GM20431 (cell line): ENCODE results near the gene DIS3L2.
"Not testable (repeated sequence)": the region's sequence is repeated elsewhere in the genome, so short reads cannot be mapped to it uniquely, and the experiment has no call there.

Source experiments
- in situ Hi-C: fragments of 300-500 bp; cut with MseI, MboI; formaldehyde crosslinking; loops from one replicate; pipeline ENCODE4 v1.15.0; 2020; ENCODE audit warnings: low sequenced_read_pairs; ENCODE audit not compliant: unreplicated experiment

Gene DIS3L2

DNA sequence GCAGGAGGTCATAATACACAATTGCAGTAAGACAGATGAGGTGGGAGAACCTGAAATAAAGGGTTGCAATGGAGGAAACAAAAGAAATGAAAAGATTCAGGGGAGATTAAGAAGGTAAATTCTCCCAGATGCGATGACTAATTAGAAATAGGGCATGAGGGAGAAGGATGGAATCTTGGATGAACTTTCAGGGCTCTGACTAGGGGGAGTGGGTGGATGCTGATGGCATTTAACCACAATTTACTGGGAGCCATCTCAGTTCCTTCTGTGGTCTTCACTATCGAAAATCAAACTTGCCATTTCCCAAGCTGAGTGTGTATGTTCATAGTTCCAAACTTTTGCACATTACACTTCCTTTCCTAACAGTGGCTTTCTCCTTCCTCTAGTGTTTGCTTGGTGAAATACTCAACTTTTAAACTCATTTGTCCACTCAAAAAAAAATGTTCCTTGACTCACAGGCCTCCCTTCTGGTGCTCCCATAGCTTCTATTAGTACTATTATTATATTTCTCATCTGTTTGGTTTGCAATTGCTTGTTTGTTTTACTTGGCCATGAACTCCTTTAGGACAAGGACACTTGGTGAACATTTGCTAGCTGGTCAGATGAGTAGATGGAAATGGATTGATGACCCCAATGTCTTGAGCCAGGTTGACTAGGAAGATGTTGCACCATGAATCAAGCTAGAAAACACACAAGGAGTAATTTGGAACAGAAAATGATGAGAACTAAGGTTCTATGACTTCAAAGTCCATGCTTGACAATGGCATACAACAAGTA lies 178.5 kb downstream of the DIS3L2 start:
- in situ Hi-C loops, result loop anchor here (25.0 kb wide), 1 partner anchor 203 kb away; the partner anchor contains the start of gene NPPC

DNA sequence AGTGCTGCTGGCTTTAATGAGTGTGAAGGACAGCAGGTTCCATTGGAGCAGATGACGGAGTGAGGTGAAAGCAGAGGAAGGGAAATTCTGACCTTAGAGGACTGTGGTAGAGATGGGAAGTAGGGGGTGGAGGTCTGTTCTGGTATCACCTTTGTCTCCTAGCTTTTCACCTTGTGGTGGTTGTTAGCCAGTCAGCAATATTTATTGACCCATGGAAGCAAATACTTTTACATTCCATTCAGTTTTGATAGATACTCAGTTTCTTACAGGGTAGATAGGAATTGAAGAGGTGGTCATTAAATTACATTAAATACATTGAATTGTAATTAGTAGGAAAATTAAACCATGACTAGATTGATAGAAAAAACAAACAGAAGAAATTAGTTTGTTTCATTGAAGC lies 180.1 kb downstream of the DIS3L2 start:
- in situ Hi-C loops, result loop anchor here (25.0 kb wide), 1 partner anchor 204 kb away; the partner anchor contains the start of gene NPPC

DNA sequence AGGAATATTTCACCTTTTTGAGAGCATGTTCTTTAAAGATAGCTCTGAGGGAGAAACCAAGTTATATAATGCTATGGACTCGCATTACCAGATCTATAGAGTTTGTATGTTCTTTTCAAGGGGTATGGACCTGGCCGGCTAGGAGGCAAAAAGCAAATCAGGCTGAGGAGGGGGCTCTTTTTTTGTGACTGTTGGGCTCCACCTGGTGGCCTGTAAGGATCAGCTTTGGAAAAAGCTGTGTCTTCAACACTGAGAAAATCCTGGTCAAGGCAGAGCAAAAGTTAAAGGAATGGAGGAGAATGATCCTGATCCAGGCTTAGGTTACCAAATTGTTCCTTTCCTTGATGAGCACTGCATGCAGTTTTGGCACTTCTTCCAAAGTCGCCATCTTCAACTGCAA lies 180.5 kb downstream of the DIS3L2 start:
- in situ Hi-C loops, result loop anchor here (25.0 kb wide), 1 partner anchor 205 kb away; the partner anchor contains the start of gene NPPC

DNA sequence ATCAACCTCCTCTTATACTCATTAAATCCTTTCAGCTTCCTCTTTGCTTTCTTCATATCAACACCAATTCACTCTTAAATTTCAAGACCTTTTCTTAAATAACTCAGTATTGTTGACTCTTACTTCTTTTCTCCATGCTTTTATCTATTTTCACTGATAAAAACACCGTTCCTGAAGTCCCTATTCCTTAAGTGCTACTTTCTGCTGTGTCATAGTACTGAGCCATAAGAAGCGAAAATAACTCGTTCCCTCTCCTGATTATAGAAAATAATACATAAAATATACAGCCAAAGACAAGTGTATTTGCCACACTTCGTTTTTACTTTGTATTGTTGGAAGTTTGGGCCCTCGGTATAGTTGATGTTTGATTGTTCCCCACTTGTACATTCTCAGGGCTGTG lies 181.0 kb downstream of the DIS3L2 start:
- in situ Hi-C loops, result loop anchor here (25.0 kb wide), 1 partner anchor 205 kb away; the partner anchor contains the start of gene NPPC

DNA sequence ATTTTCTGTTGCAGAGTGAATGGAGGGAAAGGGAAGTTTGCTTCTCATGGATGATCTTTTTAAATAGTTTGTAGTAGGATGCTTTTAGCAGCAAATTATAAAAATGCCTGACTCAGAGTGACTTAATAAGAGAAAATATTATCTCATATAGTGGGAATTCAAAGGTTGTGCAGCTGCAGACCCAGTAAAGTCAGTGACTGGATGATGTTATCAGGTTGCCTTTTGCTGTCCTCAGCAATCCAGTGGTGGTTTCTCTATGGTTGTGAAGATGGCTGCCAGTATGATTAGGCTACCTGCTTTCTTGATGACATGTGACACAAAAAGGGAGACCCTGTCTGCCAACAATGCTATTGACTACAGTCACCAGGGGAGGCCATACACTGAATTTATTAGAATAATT lies 184.8 kb downstream of the DIS3L2 start:
- in situ Hi-C loops, result loop anchor here (25.0 kb wide), 1 partner anchor 209 kb away; the partner anchor contains the start of gene NPPC

DNA sequence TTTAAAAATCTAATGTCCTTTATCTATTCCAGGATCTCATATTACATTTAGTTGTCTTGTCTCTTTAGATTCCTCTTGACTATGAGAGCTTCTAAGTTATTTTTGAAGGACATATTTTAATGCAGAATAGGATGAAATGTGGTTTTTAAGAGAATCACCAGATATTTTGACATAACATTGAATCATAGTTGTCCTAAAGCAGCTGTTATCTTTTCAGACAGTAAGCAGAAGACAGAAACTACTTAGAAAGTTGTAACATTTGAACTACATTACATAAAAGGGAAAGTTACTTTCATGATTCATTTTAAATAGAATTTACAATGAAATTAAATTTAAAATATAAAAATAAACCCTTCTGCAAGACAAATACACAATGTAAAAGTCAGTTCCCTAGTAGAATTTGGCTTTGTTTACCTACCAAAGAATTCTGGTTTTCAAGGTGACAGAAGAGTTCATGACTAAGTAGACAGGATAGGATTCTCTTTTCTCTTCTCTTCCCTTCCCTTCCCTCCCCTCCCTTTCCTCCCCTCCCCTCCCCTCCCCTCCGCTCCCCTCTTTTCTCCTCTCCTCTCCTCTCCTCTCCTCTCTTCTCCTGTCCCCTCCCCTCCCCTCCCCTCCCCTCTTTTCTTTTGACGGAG lies 186.0 kb downstream of the DIS3L2 start:
- in situ Hi-C loops, result loop anchor here (25.0 kb wide), 1 partner anchor 210 kb away; the partner anchor contains the start of gene NPPC

DNA sequence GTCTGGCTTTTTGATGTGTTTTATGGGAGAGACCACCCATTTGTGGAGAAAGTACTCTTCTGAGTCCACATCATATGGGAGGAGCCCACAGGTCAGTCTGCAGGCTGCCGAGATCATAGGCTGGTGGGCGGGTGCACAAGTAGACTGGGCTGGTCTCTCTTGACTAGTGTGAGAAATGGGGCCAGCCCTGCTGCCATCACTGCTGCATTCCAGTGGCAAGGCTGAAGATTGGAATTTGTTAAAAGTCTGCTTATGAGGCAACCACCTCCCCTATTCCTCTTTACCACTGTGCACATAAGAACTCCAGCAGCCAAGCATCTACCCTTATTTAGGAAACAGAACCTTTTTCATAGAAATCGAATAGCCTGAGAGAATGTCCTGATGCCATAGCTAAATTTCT lies 200.7 kb downstream of the DIS3L2 start:
- in situ Hi-C loops, result no loop called here

DNA sequence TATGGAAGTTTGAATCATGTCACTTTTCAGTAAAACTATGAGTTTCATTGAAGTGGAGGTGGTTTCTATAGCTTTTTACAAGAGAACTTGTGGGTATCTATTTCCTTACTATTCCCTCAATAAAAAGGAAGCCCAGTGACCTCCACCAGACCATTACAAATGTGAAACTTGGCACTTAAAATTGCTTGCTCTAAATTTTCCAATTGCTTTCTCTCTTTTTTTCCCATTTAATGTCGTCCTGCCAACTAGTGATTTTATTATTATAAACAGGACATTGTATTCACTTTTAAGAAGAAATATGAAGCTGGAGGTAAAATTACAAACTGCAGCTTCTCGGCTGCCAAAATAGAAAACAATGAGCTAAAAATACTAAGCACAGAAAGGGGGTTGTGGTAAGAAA lies 208.9 kb downstream of the DIS3L2 start:
- in situ Hi-C loops, result no loop called here

DNA sequence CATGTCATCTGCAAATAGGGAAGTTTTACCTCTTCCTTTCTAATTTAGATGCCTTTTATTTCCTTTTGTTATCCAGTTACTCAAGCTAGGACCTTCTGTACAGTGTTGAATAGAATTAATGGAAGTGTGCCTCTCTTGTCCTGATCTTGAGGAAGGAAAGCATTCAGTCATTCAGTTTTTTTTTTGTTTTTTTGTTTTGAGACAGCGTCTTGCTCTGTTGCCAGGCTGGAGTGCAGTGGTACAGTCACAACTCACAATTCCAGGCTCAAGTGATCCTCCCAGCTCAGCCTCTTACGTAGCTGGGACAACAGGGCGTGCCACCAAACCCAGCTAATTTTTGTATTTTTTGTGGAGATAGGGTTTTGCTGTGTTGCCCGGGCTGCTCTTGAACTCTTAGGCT lies 213.1 kb downstream of the DIS3L2 start:
- in situ Hi-C loops, result no loop called here

DNA sequence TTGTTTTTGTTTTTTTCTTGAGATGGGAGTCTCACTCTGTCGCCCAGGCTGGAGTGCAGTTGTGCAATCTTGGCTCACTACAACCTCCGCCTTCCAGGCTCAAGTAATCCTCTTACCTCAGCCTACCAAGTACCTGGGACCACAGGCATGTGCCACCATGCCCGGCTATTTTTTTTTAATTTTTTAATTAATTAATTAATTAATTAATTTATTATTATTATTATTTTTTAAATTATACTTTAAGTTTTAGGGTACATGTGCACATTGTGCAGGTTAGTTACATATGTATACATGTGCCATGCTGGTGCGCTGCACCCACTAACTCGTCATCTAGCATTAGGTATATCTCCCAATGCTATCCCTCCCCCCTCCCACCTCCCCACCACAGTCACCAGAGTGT lies 215.1 kb downstream of the DIS3L2 start:
- in situ Hi-C loops, result not testable (repeated sequence)

DNA sequence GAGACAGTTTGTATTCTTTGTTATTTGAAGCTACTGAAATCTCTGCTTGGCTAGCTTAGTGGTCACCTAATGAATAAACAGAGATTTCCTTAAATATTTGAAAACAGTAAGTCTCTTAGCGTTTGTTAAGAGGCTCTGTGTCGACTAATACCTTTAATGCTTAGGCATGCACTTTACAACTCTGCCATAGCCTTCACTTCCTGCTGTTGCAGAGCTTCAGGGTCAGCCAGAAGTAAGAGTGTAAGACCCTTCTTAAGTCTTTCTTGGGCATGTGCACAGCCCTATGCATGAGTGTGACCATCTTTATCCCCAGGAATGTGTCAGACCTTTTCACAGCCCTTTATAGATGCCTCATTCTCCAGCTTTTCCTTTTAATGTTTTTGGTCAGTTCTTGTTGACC lies 221.8 kb downstream of the DIS3L2 start:
- in situ Hi-C loops, result no loop called here

DNA sequence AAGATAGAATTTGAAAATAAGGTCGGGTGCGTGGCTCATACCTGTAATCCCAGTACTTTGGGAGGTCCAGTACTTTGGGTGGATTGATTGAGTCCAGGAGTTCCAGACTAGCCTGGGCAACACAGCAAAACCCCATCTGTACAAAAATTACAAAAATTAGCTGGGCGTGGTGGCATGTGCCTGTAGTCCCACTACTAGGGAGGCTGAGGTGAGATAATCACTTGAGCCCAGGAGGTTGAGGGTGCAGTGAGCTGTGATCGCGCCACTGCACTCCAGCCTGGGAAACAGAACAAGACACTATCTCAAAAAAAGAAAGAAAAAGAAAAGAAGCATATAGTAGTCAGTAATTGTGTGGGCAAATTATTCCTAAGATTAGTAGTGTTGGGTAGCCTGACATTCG lies 222.8 kb downstream of the DIS3L2 start:
- in situ Hi-C loops, result no loop called here

DNA sequence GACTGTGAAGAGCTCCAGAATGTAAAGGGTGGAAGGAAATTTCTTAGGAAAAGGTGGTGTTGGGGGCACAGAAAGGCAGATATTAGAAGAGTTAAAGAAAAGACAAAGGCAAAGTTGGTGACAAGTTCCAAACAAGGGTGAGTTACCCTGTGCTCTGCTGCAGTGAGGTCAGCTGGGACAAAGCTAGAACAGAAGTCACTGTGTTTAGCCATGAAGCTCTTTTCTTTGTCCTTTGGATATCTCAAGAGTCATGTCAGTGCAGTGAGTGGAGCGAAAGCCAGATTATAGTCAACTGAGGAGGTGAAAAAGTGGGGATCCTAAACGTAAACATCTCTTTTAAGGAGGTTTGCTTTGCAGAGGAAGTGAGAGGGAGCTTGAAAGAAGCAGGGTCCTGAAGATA lies 229.3 kb downstream of the DIS3L2 start:
- in situ Hi-C loops, result no loop called here

DNA sequence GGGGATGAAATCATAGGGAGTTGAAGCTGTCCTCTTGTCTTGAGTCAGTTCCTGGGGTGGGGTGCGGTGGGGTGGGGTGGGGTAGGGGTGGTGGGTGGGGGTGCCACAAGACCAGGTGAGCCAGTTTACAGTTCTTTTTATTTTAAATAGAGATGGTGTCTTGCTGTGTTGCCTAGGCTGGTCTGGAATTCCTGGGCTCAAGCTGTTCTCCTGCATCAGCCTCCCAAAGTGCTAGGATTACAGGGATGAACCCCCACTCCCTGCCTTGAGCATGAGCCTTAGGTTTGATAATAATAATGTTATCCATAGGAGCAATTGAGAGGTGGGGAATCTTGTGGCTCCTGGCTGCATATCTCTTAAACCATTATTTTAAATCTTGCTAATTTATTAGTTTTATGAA lies 234.0 kb downstream of the DIS3L2 start:
- in situ Hi-C loops, result no loop called here

DNA sequence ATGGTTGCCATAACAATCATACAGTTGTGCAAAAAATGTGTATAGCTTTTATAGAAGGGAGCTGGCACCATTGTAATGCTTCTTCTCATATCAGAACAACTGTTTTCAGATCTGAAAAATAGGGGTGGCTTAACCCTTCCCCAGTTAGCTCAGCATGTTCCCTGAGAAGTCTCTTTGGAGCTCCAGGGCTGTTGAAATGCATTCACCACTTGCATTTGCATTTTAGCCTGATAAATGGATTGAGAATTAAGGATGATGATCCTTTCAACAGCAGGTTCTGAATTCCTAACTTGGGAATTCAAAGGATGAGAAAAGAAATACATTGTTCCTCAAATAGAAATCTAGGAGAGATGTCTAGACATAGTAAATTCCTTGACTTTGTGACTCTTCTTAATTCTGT lies 235.3 kb downstream of the DIS3L2 start:
- in situ Hi-C loops, result no loop called here

DNA sequence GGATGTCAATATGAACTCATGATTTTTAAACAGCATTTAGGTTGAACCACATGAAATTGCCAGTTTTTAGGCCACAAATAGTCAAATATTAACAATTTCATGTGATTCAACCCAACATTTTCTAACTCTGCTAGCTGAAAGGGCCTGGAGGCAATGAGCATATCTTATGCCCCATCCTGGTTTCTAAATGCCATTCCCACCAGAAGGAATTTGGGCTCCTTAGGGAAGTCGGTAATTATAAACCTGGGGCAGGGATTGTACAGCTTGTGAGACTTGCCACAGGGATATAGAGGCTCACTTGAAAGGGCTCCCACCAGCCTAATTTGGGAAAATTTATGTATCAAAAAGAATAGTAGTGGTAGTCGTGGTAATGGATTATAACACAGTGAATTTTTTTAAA lies 238.7 kb downstream of the DIS3L2 start:
- in situ Hi-C loops, result no loop called here

DNA sequence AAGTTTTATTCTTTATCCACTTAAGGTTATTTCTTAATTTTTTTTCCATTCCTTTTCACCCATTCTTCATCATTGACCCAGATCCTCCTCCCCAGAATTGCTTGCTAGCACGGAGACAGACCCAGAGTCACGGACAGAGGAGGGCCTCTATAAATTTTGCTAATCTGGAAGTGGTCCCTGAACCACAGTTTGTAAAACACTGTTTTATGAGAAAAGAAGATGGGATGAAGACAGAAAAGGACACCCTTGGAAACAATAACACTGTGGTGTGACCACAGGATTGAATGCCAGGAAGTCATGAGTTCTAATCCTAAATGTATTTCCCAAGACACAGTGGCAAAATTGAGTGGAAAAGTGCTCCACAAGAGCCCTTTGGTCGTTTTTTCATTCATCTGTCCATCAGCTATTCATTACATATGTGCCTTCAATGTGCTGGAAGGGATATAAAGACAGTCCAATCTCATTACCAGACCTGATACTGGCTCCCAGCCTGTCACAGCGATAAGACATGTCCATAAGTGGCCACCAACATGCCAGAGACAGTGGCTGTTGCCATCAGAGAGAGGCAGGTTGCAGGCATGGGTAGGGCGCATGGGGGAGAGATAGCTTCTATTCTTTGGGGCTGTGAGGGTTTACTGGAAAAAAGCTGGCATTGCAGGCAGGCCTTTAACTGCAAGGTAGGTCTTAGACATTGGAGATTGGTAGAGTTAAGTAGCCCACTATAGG lies 241.8 kb downstream of the DIS3L2 start:
- in situ Hi-C loops, result no loop called here

DNA sequence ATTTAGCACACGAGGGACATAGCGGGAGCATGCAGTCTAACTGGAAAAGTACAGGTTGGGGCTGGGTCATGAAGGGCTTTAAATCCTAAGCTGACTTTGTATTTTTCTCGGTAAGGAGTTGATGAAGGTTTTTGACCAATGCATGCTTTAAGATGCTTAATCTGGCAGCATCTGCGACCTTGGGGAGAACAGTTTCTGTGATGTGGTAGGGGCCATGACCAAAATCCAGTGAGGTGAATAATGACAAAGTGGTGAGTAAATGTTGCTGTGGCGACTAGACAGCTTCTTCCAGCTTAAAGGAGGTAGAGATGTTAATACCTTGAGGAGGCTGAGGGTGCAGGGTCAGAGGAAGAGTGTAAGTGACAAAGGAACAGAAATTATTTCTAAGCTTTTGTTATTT lies 242.4 kb downstream of the DIS3L2 start:
- in situ Hi-C loops, result no loop called here

DNA sequence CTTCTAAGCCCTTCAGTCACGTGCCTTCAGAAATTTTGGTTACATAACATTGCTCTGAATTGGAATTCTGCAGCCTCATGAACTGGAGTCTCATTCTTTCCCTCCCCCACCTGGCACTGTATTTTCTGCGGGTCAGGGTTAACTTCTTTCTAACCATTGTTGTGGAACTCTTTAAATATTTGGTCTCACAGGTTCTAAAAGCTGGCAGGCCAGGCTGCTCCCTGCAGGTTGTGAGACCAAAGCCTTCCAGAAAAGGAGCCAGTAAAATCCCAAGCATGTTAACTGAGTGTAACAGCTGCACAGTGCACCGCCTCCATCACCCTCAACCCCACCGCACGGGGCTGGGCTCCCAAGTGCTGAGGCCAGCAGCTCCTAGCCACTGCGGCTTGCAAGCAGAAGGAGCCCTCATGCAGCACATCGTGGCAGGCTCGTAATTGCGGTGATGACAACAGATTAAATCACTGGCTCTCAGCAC lies 243.0 kb downstream of the DIS3L2 start:
- in situ Hi-C loops, result no loop called here

DNA sequence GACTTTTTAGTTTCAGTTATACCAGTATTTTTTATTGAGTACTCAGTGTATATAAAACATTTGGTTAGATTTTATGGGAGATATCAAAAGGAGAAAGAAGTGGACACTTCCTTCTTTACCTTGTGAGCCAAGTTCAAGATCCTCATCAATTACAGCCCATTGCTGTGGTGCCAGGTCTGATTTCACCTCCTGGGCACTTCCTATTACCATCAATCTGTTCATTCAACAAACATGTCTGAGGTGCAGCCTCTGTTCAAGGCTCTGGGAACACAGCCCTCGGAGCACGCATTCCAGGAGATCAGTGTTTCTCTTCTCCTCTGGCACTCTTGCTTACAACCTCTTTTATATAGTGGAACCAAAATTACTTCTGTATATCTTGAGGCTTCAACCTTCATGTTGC lies 245.7 kb downstream of the DIS3L2 start:
- in situ Hi-C loops, result no loop called here

DNA sequence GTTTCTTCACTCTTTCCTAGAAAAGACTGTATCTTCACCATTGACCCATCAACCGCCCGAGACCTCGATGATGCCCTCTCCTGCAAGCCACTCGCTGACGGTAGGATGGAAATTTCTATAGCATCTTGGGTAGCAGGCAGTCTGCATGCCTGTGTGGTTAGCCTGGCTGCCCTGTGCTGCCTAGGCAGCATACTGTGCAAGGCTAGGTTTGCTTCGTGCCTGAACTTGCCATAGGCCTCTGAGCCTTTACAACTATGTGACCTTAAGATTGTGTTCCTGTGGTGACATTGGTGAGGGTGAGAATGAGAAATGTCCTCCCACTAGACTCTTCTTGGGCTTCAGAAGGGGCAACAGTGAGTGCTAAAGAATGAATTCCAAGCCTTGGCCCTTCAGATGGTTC lies 248.8 kb downstream of the DIS3L2 start:
- in situ Hi-C loops, result no loop called here
